ENCODE data around the gene CNPY1. TPM values are rescaled to one million over a fixed set of nuclear protein-coding genes. Genes with fewer than 3 reads are reported as not detected.

CNPY1 gene
- polyA plus RNA-seq, 1 experiment: not detected

DNA sequence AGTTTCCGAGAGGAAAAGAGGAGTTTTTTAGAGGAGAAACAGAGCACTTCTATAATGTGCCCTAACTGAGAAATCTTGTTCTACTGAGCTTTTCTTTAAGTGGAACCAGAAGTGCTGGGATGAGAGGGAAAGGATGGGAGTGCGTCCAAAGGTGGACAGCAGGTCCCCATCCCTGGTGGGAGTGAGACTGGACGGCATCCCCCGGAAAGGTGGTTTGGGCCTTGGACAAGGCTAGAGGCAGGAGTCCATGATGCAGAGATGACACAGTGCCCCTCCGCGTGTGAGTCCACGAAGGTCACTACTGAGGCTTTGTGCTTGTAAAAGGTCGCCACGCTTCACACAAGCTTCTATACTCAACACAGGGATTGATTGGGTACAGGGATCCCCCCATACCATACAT, 94.5 kb downstream of the CNPY1 start:
- peaks cover 84% of the 10 kb centered on the region for H3K27me3 ChIP-seq (ENCODE audit: control insufficient read depth, insufficient read depth, low read length)
- no peak overlapping the region for H3K27ac ChIP-seq (ENCODE audit: low read depth, low read length)
- TF ChIP-seq, protein P1, sequence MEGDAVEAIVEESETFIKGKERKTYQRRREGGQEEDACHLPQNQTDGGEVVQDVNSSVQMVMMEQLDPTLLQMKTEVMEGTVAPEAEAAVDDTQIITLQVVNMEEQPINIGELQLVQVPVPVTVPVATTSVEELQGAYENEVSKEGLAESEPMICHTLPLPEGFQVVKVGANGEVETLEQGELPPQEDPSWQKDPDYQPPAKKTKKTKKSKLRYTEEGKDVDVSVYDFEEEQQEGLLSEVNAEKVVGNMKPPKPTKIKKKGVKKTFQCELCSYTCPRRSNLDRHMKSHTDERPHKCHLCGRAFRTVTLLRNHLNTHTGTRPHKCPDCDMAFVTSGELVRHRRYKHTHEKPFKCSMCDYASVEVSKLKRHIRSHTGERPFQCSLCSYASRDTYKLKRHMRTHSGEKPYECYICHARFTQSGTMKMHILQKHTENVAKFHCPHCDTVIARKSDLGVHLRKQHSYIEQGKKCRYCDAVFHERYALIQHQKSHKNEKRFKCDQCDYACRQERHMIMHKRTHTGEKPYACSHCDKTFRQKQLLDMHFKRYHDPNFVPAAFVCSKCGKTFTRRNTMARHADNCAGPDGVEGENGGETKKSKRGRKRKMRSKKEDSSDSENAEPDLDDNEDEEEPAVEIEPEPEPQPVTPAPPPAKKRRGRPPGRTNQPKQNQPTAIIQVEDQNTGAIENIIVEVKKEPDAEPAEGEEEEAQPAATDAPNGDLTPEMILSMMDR (IDR thresholded peaks at IDR 0.05; ENCODE audit: low read depth, low read length): no peak
- DNase-seq (ENCODE audit: low read depth, low spot score): no peak
- peaks cover 6% of the 10 kb centered on the region; the same call in 1 of the 2 replicates for H3K9me3 ChIP-seq (ENCODE audit: control insufficient read depth, insufficient read depth, low read length)
- ChIA-PET POLR2A (no interaction called here), CTCF (interaction anchor here (1.0 kb wide), 1 partner anchor 147 kb away, joined by 3 read pairs; no protein-coding TSS in a partner anchor)
- no peak overlapping the region for H3K4me3 ChIP-seq (ENCODE audit: low read depth, low read length)

Other genes starting within 250 kb of the CNPY1 start
- gene INSIG1, start 248.7 kb downstream of the CNPY1 start, polyA plus RNA-seq (2011; rRNA removed): 26.5 and 29.4 TPM in 2 replicates
- not detected in 2 replicates for gene EN2, start 88.4 kb downstream of the CNPY1 start, polyA plus RNA-seq (2011; rRNA removed)
- 8.3 and 9.5 TPM in 2 replicates for gene RBM33, start 98.1 kb upstream of the CNPY1 start, polyA plus RNA-seq (2011; rRNA removed)

Data from AG04450 (cell line).